GM23338 (cell line): Measurements from ENCODE around the gene PDE4D. TPM values are rescaled to one million over a fixed set of nuclear protein-coding genes. Genes with fewer than 3 reads are reported as not detected.
A peak's percentile ranks its signal among the peaks of the same experiment; 100 is the strongest.

Experiments used
- ATAC-seq: fragments of 200-7000 bp; cut with Tn5 transposase; 3 replicates; pipeline ENCODE4 v1.9.1; 2020
- DNase-seq: peaks from one replicate; pipeline ENCODE4 v3.0.0-alpha.2; 2015; ENCODE audit warnings: low spot score
- H2AFZ ChIP-seq: fragments of 200-600 bp; sonication (generic); 2 replicates; pipeline ENCODE4 v1.8.0; 2016; ENCODE audit warnings: antibody characterized with exemption, mild to moderate bottlenecking, moderate library complexity
- H3F3A ChIP-seq: fragments of 200-600 bp; sonication (generic); replicated peaks from 2 replicates; pipeline ENCODE4 v1.8.0; 2017; ENCODE audit warnings: antibody characterized with exemption, mixed run types, low read depth
- H3K27ac ChIP-seq: fragments of 200-600 bp; sonication (generic); 2 replicates; pipeline ENCODE4 v1.6.1; 2016; ENCODE audit warnings: low read depth
- H3K27me3 ChIP-seq: fragments of 200-600 bp; sonication (generic); 2 replicates; pipeline ENCODE4 v1.8.0; 2016; ENCODE audit warnings: mild to moderate bottlenecking, mixed run types, moderate library complexity; ENCODE audit not compliant: insufficient read depth
- H3K36me3 ChIP-seq: fragments of 200-600 bp; sonication (generic); 2 replicates; pipeline ENCODE4 v1.8.0; 2016; ENCODE audit warnings: mild to moderate bottlenecking; ENCODE audit not compliant: insufficient read depth
- H3K4me1 ChIP-seq: fragments of 200-600 bp; sonication (generic); 2 replicates; pipeline ENCODE4 v1.8.0; 2016; ENCODE audit warnings: mild to moderate bottlenecking, moderate library complexity; ENCODE audit not compliant: insufficient read depth
- H3K4me2 ChIP-seq: fragments of 200-600 bp; sonication (generic); 2 replicates; pipeline ENCODE4 v1.7.1; 2017; ENCODE audit warnings: mixed run types
- H3K4me3 ChIP-seq: fragments of 200-600 bp; sonication (generic); 2 replicates; pipeline ENCODE4 v1.6.1; 2016; ENCODE audit warnings: mixed run types
- H3K79me2 ChIP-seq: fragments of 200-600 bp; sonication (generic); replicated peaks from 2 replicates; pipeline ENCODE4 v1.8.0; 2017; ENCODE audit warnings: mild to moderate bottlenecking; ENCODE audit not compliant: insufficient read depth
- H3K9me2 ChIP-seq: fragments of 200-600 bp; sonication (generic); 2 replicates; pipeline ENCODE4 v1.8.0; 2017; ENCODE audit not compliant: insufficient read depth
- H4K20me1 ChIP-seq: fragments of 200-600 bp; sonication (generic); replicated peaks from 2 replicates; pipeline ENCODE4 v1.8.0; 2017; ENCODE audit warnings: mild to moderate bottlenecking; ENCODE audit not compliant: insufficient read depth
- H3K27ac Mint-ChIP-seq: 2 replicates; pipeline ENCODE4 v1.8.0; 2020; ENCODE audit warnings: inconsistent platforms, mild to moderate bottlenecking, moderate library complexity, mixed read lengths
- H3K27me3 Mint-ChIP-seq: 3 replicates; pipeline ENCODE4 v1.8.0; 2022; ENCODE audit warnings: low read depth, mild to moderate bottlenecking, moderate library complexity, mixed read lengths, inconsistent platforms; ENCODE audit not compliant: insufficient read depth, poor library complexity
- H3K36me3 Mint-ChIP-seq: 3 replicates; pipeline ENCODE4 v1.8.0; 2021; ENCODE audit warnings: low read depth, mild to moderate bottlenecking, inconsistent platforms, moderate library complexity, mixed read lengths
- H3K4me1 Mint-ChIP-seq: 3 replicates; pipeline ENCODE4 v1.8.0; 2020; ENCODE audit warnings: mild to moderate bottlenecking, inconsistent platforms, mixed read lengths
- H3K4me3 Mint-ChIP-seq: 3 replicates; pipeline ENCODE4 v1.8.0; 2021; ENCODE audit warnings: moderate library complexity, mild to moderate bottlenecking, inconsistent platforms, mixed read lengths
- H3K9me3 Mint-ChIP-seq: 3 replicates; pipeline ENCODE4 v1.8.0; 2020; ENCODE audit warnings: moderate library complexity, mild to moderate bottlenecking, inconsistent platforms, mixed read lengths
- CREB1 ChIP-seq: fragments of 250-450 bp; sonication (Bioruptor Pico); IDR thresholded peaks from 2 replicates; pipeline ENCODE4 v1.5.0; 2020; ENCODE audit warnings: low read depth, mild to moderate bottlenecking, moderate library complexity
- CTCF ChIP-seq, 2 experiments: fragments of 200-600 bp in 1 of 2; sonication (generic) in 1 of 2; conservative IDR thresholded peaks; 2 replicates each; pipeline versions ENCODE4 v1.5.1 to v1.6.1; 2016 to 2017; ENCODE audit warnings: antibody characterized with exemption in 2 of 2, low read depth in 2 of 2, mild to moderate bottlenecking in 2 of 2, moderate library complexity in 1 of 2
- ETS1 ChIP-seq: IDR thresholded peaks from 2 replicates; pipeline ENCODE4 v1.6.1; 2016; ENCODE audit warnings: antibody characterized with exemption
- EZH2 ChIP-seq: fragments of 200-600 bp; sonication (generic); IDR thresholded peaks from one replicate; pipeline ENCODE4 v1.8.0; 2017; ENCODE audit warnings: antibody characterized with exemption, mild to moderate bottlenecking, low read depth; ENCODE audit not compliant: unreplicated experiment
- EZH2phosphoT487 ChIP-seq: fragments of 200-600 bp; sonication (generic); IDR thresholded peaks from one replicate; pipeline ENCODE4 v1.8.1; 2018; ENCODE audit warnings: antibody characterized with exemption; ENCODE audit not compliant: unreplicated experiment
- JUNB ChIP-seq: IDR thresholded peaks from one replicate; pipeline ENCODE4 v1.6.1; 2016; ENCODE audit warnings: antibody characterized with exemption; ENCODE audit not compliant: unreplicated experiment
- NANOG ChIP-seq: IDR thresholded peaks from 2 replicates; pipeline ENCODE4 v1.6.1; 2016; ENCODE audit warnings: antibody characterized with exemption, borderline replicate concordance
- POLR2AphosphoS5 ChIP-seq: IDR thresholded peaks from 2 replicates; pipeline ENCODE4 v1.6.1; 2016; ENCODE audit warnings: antibody characterized with exemption, low read depth
- REST ChIP-seq: IDR thresholded peaks from one replicate; pipeline ENCODE4 v1.6.1; 2018; ENCODE audit warnings: antibody characterized with exemption; ENCODE audit not compliant: unreplicated experiment
- STAT1 ChIP-seq: IDR thresholded peaks from one replicate; pipeline ENCODE4 v1.6.1; 2016; ENCODE audit warnings: antibody characterized with exemption; ENCODE audit not compliant: unreplicated experiment
- ZNF114 ChIP-seq: fragments of 250-450 bp; sonication (Bioruptor Pico); IDR thresholded peaks from 2 replicates; pipeline ENCODE4 v1.5.0; 2020; ENCODE audit warnings: mild to moderate bottlenecking, moderate library complexity
- ZNF331 ChIP-seq: fragments of 250-450 bp; sonication (Bioruptor Pico); IDR thresholded peaks from 2 replicates; pipeline ENCODE4 v1.5.0; 2020; ENCODE audit warnings: low read depth, mild to moderate bottlenecking, moderate library complexity
- ZNF462 ChIP-seq: fragments of 250-450 bp; sonication (Bioruptor Pico); IDR thresholded peaks from 2 replicates; pipeline ENCODE4 v1.5.0; 2020; ENCODE audit warnings: mild to moderate bottlenecking, moderate library complexity
- polyA plus RNA-seq: library from polyadenylated mRNA; unstranded; fragments of >200 nt; fragmentation: Nextera tagmentation; extraction: Ambion mirVana; gene quantifications from 2 replicates; pipeline ENCODE4 v1.2.1, GENCODE V29; 2016
- total RNA-seq: library from RNA; depleted of rRNA; stranded (reverse); fragments of >200 nt; shearing (Covaris generic); gene quantifications from 2 replicates; pipeline ENCODE4 v1.2.3, GENCODE V29; 2014

PDE4D gene
- total and polyA plus RNA-seq, 2 experiments from 2014 or later, result 2.1 to 4.7 TPM

- Histone ChIP-seq H3K79me2 (no peaks in the 10 kb centered on the region), H3F3A (no peaks in the 10 kb centered on the region), H3K9me2 (no peaks in the 10 kb centered on the region), H3K36me3 (no peaks in the 10 kb centered on the region), H3K27ac (no peak overlapping the region), H3K4me1 (peaks cover 19% of the 10 kb centered on the region), H3K4me3 (no peak overlapping the region), H3K4me2 (no peak overlapping the region), H3K27me3 (no peaks in the 10 kb centered on the region), H4K20me1 (no peaks in the 10 kb centered on the region), H2AFZ (peak overlapping the region; percentile 28; the same call in 1 of the 2 replicates)
- no peak for DNase-seq
- no peak for ATAC-seq
- Mint-ChIP-seq H3K27ac (peak overlapping the region; percentile 84), H3K4me3 (no peak overlapping the region), H3K36me3 (peaks cover 4% of the 10 kb centered on the region; the same call in 1 of the 3 replicates), H3K27me3 (peaks cover 1% of the 10 kb centered on the region), H3K4me1 (peaks cover 37% of the 10 kb centered on the region), H3K9me3 (no peaks in the 10 kb centered on the region)
- TF ChIP-seq REST (no peak), NANOG (no peak), EZH2 (no peak), ZNF114 (CRISPR knock-in tag) (no peak), ZNF462 (CRISPR knock-in tag) (no peak), STAT1 (no peak), POLR2AphosphoS5 (no peak), CTCF (conservative IDR thresholded peaks at IDR 0.05; ENCODE audit: low read depth in 2 of 2) (no peak), ZNF331 (CRISPR knock-in tag) (no peak), ETS1 (no peak), EZH2phosphoT487 (no peak), CREB1 (CRISPR knock-in tag) (no peak), JUNB (no peak)
Measured at GRCh38 chr5:59596586-59597350, 296.8 kb downstream of the PDE4D start.
